ENCODE measurements around the gene ABCB4.
"Not testable (repeated sequence)": the region's sequence is repeated elsewhere in the genome, so short reads cannot be mapped to it uniquely, and the experiment has no call there.

The ABCB4 gene

DNA sequence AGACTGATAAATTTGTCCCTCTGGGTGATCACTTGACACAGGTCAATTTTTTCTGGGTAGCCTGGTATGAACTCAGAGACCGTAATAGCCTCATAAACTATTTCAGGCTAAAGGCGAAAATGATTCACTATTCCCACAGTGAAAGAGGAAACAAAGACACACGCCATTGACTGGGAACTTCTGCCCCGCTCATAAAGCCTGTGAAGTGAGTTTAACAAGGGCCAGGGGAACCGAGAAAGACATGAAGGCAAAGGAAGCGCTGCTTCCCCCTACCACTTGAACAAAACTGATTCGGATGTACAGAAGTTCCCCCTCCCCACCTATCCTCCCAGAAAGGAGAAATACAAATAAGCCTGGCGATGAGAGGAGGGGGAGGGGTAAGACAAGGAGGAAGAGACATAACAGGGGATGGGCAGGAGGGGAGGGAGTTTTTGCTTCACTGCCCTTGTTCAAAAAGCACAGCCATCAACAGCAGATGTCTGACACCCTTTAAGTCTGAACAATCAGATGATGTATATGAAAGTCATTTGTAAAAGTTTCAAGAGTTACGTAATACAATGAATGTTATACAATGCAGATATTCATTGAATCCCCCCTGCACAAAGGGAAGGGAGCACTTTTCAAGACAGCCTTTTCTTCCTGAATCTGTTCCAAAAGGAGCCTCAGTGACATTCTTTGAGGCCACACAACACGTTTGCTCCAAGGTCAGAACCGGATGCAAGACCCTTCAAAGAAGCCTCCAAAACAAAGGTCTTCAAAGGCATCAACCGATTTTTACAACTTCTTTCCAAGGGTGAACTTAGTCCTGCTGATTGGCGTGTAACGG is 734 bp downstream of the ABCB4 start:
- DNase-seq: no peak

GRCh38 chr7:87473986-87474385 is 1.5 kb downstream of the ABCB4 start:
- no peak for DNase-seq

DNA sequence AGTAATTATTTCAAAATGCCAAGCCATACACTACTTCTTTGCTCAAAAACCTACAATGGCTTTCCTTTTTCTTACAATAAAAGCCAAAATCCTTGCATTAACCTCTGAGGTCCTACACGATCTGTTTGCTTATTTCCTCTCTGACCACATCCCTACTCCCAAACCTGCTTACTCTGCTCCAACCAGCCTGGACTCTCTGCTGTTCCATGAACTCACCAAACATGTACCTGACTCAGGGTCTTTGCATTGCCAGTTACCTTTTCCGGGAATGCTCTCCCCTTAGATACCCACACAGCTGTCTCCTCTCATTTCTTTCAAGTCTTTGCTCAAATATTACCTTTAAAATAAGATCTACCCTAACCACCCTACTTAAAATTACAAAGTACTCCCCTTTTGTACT is 2.3 kb downstream of the ABCB4 start:
- DNase-seq: no peak

- no peak for DNase-seq
These were observed 4.0 kb downstream of the ABCB4 start for GRCh38 chr7:87471473-87471872.

DNA sequence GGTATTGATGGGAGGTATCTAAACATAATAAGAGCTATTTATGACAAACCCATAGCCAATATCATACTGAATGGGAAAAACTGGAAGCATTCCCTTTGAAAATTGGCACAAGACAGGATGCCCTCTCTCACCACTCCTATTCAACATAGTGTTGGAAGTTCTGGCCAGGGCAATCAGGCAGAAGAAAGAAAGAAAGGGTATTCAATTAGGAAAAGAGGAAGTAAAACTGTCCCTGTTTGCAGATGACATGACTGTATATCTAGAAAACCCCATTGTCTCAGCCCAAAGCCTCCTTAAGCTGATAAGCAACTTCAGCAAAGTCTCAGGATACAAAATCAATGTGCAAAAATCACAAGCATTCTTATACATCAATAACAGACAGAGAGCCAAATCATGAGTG is 6.3 kb downstream of the ABCB4 start:
- DNase-seq: not testable (repeated sequence)

- not testable (repeated sequence) for DNase-seq
These were observed 10.0 kb downstream of the ABCB4 start for GRCh38 chr7:87465534-87465880.

DNA sequence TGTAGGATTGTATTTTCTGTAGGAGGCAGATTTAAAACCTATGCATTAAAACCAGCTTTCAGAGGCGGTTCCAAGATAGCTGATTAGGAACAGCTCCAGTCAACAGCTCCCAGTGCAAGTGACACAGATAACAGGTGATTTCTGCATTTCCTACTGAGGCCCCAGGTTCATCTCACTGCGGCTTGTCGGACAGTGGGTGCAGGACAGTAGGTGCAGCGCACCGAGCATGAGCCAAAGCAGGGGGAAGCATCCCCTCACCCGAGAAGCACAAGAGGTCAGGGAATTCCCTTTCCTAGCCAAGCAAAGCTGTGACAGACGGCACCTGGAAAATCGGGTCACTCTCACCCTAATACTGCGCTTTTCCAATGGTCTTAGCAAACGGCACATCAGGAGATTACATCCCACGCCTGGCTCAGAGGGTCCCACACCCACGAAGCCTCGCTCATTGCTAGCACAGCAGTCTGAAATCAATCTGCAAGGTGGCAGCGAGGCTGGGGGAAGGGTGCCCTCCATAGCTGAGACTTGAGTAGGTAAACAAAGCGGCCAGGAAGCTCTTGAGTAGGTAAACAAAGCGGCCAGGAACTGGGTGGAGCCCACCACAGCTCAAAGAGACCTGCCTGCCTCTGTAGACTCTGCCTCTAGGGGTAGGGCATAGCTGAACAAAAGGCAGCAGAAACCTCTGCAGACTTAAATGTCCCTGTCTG is 10.5 kb downstream of the ABCB4 start:
- DNase-seq: not testable (repeated sequence)

DNA sequence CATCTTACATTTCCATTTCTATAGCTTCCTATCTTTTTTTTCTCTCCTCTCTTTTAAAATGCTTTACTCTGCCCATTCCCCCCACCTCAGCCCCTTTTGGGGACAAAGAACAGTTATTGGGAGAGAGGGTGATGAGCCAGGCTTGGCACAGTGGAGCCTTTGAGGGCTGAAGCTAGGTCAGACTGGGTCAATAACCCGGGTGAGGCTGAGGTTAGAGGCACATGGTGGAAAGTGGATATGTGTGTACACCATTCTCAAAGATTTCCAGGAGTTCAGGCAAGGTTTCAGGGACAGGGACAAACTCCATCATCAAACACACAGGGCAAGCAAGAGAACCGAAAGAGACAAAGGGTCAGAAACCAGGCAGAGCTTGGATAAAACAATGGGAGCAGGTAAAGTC is 11.5 kb downstream of the ABCB4 start:
- no peak for DNase-seq

GRCh38 chr7:87460444-87460843 is 15.0 kb downstream of the ABCB4 start:
- DNase-seq: not testable (repeated sequence)

GRCh38 chr7:87459941-87460340 is 15.5 kb downstream of the ABCB4 start:
- no peak for DNase-seq

GRCh38 chr7:87458148-87458547 is 17.3 kb downstream of the ABCB4 start:
- DNase-seq: no peak

- no peak for DNase-seq
These were observed 19.2 kb downstream of the ABCB4 start for GRCh38 chr7:87456247-87456646.

GRCh38 chr7:87452279-87452678 is 23.2 kb downstream of the ABCB4 start:
- no peak for DNase-seq

DNA sequence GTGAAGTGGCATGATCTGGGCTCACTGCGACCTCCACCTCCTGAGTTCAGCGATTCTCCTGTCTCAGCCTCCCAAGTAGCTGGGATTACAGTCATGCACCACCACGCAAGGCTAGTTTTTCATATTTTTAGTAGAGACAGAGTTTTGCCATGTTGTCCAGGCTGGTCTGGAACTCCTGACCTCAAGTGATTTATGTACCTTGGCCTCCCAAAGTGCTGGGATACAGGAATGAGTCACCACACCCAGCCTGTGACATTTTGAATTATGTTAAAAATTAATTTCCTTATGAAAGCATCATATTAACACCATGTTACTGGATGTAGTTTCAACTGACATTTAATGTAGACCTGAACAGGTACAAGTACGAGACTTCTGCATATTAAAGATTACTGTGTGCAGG is 24.3 kb downstream of the ABCB4 start:
- no peak for DNase-seq

DNA sequence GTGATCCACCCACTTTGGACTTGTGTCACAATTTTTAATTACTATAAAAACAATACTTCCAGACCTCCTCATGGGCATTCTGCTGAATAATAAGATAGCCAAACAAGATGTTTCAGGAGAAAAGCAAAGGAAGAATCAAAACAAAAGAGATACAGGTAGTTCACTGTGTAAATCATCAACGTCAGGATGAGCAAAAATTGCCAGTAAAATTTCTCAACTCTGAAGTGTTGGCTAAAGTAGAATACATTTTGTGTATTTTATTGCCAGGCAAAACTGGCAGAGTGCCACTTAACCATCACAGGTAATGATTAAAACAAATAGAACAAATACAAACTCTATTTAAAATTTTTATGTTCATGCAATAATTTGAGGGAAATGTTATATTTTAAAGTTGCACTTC is 24.8 kb downstream of the ABCB4 start:
- DNase-seq: no peak

DNA sequence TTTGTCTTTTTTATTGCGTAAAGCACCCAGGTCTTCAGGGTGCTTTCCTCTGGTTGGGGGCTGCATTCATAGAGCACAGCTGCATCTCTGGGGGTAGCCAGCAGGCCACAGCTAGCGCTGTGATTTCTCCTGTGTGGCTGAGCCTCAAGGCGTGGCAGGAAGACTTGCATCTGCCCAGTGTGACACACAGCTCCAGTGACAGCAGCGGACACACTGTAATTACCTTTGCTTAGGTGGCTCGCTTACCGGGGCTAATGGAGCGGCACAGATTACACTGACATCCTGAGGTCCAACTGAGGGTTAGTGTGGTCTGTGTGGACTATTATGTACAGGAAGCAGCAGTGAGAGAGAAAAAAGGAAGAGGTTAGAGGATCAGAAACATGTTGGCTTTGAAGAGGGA is 27.1 kb downstream of the ABCB4 start:
- DNase-seq: no peak

DNA sequence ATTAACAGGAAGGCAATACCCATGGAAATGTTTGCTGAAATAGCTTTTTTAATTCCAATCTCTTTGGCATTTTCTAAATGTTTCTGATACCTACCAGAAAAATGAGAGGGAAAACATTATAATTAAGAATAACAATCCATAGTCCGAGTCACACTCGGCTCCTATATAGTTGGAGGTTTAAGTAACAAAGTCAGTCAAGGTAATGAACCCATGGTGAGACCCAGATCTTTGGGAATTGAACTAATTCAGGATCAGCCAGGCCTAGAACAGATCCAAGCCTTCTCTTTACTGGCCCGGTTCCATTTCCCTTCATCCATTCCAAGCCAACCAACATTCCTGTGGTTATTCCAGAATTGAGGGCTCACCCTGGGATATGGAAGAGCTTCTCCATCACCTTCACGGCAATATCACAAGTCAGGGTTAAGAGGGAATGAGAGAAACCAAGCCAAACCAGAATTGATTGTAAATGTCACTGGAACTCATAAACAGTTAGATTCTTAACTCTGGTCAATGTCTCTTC is 28.3 kb downstream of the ABCB4 start:
- no peak for DNase-seq

DNA sequence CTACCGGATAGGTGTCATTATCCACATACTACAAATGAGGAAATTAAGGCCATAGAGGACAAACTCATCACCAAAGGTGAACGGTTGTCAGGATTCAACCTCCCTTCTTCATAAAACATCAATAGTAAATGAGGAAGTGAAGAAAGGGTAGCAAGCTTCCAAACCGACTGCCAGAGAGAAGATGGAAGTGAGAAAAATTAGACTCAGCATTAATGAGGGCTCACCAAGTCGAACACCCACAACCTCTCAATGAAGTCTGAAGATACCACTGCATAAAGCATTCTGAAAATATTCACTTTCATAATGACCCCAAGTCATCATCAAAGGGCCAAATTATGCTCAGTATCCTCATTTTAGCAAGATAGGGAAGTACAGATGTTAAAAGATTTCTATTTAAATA is 29.6 kb downstream of the ABCB4 start:
- no peak for DNase-seq

DNA sequence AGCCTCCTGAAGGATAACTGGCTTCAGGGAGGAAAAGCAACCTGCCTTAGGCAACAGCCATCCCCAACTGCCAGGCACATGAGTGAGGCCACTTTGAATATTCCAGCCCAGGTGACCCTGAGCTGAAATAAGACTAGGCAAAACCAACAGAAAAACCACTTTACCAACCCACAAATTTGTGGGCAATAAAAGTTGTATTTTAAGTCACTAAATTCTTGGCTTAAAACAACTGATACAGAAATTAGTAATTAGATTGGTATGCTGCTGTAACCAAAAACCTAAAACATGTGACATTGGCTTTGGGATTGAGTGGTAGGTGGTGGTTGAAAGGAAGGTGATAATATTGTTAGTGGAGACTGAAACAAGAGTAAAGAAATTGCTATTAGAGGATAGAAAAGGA is 39.9 kb downstream of the ABCB4 start:
- DNase-seq: no peak

DNA sequence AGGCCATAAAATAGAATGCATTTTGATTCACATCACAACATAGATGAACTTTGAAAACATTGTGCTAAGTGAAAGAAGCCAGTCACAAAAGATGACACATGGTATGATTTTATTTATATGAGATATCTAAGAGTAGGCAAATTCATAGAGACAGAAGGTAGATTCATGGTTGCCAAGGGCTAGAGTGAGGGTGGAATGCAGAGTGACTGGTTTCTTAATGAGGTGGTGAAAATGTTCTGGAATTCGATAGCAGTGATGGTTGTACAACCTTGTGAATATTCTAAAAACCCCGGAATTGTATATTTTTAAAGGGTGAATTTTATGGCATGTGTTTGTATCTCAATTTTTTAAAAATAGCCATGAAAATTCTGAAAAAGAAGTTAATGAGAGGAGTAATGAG is 42.9 kb downstream of the ABCB4 start:
- no peak for DNase-seq

DNA sequence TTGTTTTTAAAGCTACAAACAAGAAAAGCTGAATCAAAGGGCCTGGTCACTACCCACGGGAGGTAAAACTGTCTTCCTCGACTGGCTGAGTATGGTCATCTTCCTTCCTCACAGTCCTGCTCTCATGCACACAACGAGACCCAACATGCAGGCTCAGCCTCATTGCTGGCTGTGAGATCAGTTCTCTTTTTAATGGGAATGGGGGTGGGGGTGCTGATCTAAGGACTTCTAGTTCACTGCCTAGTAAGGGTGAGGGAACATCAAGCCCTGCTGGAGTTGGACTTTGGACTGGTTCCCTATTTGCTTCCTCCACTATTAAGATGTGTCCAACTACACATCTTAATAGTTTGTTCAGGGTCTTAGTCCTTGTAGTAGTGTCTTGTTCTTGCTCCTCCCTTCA is 48.2 kb downstream of the ABCB4 start:
- no peak for DNase-seq

DNA sequence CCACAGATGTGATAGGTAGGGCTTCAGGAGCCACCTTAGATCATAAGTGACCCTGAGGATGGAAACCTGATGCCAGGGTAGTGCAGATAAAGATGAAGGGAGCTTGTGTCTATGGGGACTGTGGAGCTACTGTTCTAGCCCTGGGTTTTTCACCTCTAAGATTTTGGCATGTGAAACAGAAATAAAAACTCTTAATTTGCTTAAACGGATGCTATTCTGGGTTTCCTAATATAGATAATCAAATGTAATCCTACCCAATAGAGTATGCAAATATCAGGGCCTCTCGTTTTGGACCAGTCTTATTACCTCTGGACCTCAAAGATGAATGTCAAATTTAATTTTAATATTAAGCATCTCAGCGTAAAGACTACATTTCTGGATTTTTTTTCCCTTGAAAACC is 49.3 kb downstream of the ABCB4 start:
- no peak for DNase-seq

DNA sequence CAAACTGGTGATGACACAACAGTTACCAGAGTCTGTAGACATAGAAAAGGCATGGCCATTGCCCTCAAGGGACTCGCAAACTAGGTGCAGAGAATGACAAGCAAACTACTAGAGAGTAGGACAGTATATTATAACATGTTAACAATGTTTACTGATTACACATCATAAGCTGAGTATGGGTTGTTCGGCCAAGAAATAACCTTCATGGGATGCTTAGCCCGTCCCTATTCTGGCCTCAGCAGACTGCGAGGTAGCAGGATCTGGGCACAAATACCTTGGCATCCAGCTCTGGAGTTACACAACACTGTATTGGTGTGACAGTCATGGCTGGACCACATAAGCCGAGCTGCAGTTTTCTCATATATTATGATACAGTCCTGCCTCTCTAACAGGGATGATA is 51.4 kb downstream of the ABCB4 start:
- DNase-seq: no peak

DNA sequence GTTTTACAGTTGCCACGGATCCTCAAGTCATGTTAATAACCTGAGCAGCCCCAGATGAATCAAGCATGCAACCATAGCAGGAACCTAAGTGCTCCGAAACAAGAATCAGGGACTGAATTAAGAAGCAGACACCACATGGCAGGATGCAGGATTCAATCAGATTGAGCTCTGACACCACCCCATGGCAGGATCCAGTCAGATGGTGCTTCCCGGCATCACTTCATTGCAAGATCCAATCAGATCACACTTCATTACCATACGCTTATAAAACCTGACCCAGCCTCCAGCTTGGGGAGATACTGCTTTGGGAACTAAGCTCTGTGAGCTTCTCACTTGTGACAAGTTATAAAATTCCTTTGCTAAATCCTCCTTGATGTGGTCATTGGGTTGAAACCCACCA is 55.3 kb downstream of the ABCB4 start:
- DNase-seq: no peak
